IgD-negative memory B cell (primary cell): ENCODE measurements around the gene POLR1B. TPM values are rescaled to one million over a fixed set of nuclear protein-coding genes. Genes with fewer than 3 reads are reported as not detected.
"Not testable (repeated sequence)": the region's sequence is repeated elsewhere in the genome, so short reads cannot be mapped to it uniquely, and the experiment has no call there.

Experiments
- H3K27ac Mint-ChIP-seq, 3 donors: one replicate each; pipeline ENCODE4 v1.8.0; 2020 to 2022; ENCODE audit warnings: mild to moderate bottlenecking in 3 of 3, mixed read lengths in 3 of 3, moderate library complexity in 1 of 3
- H3K27me3 Mint-ChIP-seq: one replicate; pipeline ENCODE4 v1.8.0; 2021; ENCODE audit warnings: mixed read lengths
- H3K36me3 Mint-ChIP-seq: one replicate; pipeline ENCODE4 v1.8.0; 2020; ENCODE audit warnings: mild to moderate bottlenecking, mixed read lengths
- H3K4me1 Mint-ChIP-seq, 3 donors: one replicate each; pipeline ENCODE4 v1.8.0; 2020 to 2022; ENCODE audit warnings: mixed read lengths in 3 of 3, mild to moderate bottlenecking in 1 of 3
- H3K4me3 Mint-ChIP-seq, 4 donors: one replicate each; pipeline ENCODE4 v1.8.0; 2020 to 2022; ENCODE audit warnings: mild to moderate bottlenecking in 4 of 4, mixed read lengths in 4 of 4, moderate library complexity in 3 of 4
- H3K9me3 Mint-ChIP-seq, 3 donors: one replicate each; pipeline ENCODE4 v1.8.0; 2020 to 2021; ENCODE audit warnings: mixed read lengths in 3 of 3, mild to moderate bottlenecking in 1 of 3
- polyA plus RNA-seq: library from polyadenylated mRNA; unstranded; fragments of 300-500 nt; fragmentation: Illumina TruSeq; gene quantifications from one replicate; pipeline ENCODE4 v1.2.3, GENCODE V29; 2021

POLR1B gene
- polyA plus RNA-seq, 1 donor from 2014 or later = 18.5 TPM

DNA sequence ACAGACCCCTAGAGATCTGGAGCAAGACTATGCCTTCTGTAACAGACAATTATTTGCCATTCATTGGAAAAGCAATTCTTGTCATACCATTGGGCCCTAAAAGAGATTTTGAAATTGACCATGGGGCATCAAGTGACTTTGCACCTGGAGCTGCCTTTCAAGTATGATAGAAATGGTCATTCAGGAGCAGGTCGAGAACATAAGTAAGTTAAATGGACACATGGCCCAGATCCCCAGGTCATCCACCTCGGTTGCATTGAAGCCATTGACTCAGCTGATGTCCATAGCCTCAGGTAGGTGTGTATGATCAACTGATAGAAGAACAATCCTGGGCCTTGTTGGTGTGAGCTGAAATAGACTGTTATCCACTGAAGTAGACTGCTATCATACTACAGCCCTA, 61.5 kb downstream of the POLR1B start:
- Mint-ChIP-seq H3K4me1 (peaks cover 0 to 4% (median 4%) of the 10 kb centered on the region in 3 donors), H3K4me3 (no peak overlapping the region), H3K9me3 (no peaks in the 10 kb centered on the region)

DNA sequence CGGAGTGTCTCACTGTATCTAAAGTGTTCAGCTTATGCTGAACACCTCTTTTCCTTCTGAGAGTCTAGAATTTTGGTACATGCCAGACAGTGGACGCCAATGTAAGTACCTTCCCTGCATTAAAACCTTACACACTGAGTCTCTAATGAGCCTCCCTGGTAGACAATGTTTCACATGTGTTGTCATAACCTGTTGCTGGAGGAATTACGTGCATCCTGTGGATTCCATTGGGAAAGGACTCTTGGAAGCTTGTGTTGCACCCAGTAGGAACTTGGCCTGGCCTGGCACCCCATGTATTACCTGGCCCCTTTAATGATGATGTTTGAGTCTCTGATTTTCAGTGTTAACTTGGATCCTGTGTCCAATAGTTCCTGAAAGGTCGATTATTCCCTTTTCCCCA, 62.7 kb downstream of the POLR1B start:
- Mint-ChIP-seq H3K9me3 (no peaks in the 10 kb centered on the region), H3K4me3 (no peak overlapping the region)

More for the DNA sequence above, 61.5 kb downstream of the POLR1B start:
- Mint-ChIP-seq H3K27me3 (no peaks in the 10 kb centered on the region), H3K27ac (no peak overlapping the region), H3K36me3 (no peaks in the 10 kb centered on the region)

DNA sequence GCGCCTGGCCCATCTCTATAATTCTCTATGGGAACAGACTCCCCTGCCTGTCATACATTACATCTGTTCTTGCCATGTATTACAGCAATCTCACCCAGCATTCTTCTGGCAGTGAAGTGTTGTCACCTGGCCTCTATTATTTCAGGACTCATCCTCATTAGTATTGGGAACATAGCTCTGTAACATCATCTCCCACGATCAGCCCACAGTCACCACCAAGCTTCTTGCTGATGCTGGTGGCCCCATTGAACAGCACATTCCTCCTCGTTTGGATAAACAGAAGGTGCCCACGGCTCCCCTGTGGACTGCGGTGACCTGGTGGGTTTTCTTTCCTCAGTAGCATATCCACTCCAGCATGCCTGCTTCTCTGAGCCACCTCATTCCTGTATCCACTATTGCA, 63.7 kb downstream of the POLR1B start:
- Mint-ChIP-seq H3K4me3 (no peak overlapping the region), H3K4me1 (no peaks in the 10 kb centered on the region), H3K36me3 (no peaks in the 10 kb centered on the region), H3K27me3 (no peaks in the 10 kb centered on the region), H3K9me3 (no peaks in the 10 kb centered on the region), H3K27ac (no peak overlapping the region)

More for the DNA sequence above, 62.7 kb downstream of the POLR1B start:
- H3K27ac Mint-ChIP-seq = no peak overlapping the region
- H3K36me3 Mint-ChIP-seq = no peaks in the 10 kb centered on the region
- H3K4me1 Mint-ChIP-seq = peaks cover 0 to 2% (median 2%) of the 10 kb centered on the region in 3 donors
- H3K27me3 Mint-ChIP-seq = no peaks in the 10 kb centered on the region

DNA sequence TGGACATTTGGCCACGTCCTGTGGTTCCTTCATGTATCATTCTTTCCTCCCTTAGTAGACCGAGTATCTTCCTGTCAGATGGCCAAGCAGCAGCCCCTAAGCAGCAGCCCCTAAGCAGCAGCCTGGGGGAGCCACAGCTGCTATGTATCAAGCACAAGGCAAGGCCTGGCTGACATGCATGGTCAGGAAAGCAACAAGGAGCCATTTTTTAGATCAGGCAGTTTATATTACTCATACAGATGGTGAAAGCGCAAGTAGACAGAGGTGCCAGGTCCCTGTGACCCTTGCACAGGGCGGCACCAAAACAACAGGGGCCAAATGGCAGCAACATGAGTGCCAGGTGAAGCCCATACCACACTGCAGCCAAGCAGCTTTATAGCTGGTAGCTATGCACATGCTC, 64.3 kb downstream of the POLR1B start:
- Mint-ChIP-seq H3K36me3 (no peaks in the 10 kb centered on the region), H3K4me3 (no peak overlapping the region), H3K4me1 (no peaks in the 10 kb centered on the region), H3K9me3 (no peaks in the 10 kb centered on the region), H3K27me3 (peaks cover 3% of the 10 kb centered on the region), H3K27ac (no peak overlapping the region)

DNA sequence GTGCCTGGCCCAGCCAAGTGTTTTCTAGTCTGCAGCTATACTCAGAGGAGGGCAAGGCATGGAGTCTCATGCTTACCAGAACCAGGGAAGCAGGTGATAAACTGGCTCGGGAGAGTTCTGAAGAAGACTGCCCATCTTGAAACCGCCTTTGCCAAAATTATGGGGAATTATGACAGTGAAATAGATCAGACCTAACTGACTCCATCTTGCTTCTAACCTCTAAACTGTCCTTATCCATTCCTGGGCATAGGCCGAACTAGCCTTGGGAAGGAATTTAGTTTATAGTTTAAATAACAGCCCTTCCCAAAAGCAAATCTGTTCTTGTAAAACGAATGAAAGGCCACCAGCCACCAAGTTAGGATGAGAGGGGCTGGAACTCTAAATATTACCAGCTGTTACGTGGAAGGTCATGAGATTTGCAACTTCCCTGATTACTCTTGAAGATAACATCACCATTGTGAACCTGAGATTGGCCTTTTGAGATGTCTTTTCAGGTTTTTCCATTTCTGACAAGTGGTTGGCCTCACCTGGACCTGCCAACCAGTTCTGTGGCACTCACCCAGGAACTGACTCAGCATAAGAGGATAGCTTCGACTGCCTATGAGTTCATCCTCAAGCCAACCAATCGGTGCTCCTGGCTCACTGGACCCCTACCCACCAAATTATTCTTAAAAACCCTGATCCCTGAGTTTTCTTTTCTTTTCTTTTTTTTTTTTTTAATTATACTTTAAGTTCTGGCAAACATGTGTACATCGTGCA, 65.6 kb downstream of the POLR1B start:
- no peaks in the 10 kb centered on the region for H3K9me3 Mint-ChIP-seq

DNA sequence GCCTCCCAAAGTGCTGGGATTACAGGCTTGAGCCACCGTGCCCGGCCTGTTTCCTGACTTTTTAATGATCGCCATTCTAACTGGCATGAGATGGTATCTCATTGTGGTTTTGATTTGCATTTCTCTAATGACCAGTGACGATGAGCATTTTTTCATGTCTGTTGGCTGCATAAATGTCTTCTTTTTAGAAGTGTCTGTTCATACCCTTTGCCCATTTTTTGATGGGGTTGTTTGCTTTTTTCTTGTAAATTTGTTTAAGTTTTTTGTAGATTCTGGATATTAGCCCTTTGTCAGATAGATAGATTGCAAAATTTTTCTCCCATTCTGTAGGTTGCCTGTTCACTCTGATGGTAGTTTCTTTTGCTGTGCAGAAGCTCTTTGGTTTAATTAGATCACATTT, 67.1 kb downstream of the POLR1B start:
- not testable (repeated sequence) for H3K4me1 Mint-ChIP-seq, H3K9me3 Mint-ChIP-seq, H3K4me3 Mint-ChIP-seq, H3K27ac Mint-ChIP-seq, H3K36me3 Mint-ChIP-seq, H3K27me3 Mint-ChIP-seq

More for the DNA sequence above, 65.6 kb downstream of the POLR1B start:
- Mint-ChIP-seq H3K4me1 (no peaks in the 10 kb centered on the region), H3K27me3 (peaks cover 5% of the 10 kb centered on the region), H3K27ac (no peak overlapping the region), H3K4me3 (no peak overlapping the region), H3K36me3 (peaks cover 2% of the 10 kb centered on the region)

DNA sequence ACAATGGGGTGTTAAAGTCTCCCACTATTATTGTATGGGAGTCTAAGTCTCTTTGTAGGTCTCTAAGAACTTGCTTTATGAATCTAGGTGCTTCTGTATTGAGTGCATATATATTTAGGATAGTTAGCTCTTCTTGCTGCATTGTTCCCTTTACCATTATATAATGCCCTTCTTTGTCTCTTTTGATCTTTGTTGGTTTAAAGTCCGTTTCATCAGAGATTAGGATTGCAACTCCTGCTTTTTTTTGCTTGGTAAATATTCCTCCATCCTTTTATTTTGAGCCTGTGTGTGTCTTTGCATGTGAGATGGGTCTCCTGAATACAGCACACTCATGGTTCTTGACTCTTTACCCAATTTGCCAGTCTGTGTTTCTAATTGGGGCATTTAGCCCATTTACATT, 70.0 kb downstream of the POLR1B start:
- H3K4me1 Mint-ChIP-seq, H3K9me3 Mint-ChIP-seq, H3K4me3 Mint-ChIP-seq, H3K27me3 Mint-ChIP-seq, H3K27ac Mint-ChIP-seq, H3K36me3 Mint-ChIP-seq: not testable (repeated sequence)

DNA sequence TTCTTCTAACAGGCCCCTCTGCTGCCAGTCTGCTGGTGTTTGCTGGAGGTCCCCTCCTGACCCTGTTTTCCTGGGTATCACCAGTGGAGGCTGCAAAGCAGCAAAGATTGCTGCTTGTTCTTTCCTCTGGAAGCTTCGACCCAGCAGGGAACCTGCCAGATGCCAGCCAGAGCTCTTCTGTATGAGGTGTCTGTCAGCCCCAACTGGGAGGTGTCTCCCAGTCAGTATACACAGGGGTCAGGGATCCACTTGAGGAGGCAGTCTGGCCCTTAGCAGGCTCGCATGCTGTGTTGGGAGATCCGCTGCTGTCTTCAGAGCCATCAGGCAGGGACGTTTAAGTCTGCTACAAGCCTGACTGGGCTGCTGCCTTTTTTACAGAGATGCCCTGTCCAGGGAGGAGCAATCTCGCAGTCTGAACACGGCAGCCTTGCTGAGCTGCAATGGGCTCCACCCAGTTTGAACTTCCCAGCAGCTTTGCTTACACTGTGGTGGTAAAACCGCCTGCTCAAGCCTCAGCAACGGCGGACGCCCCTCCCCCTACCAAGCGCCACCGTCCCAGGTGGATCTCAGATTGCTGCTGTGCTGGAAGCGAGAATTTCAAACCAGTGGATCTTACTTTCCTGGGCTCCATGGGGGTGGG, 72.1 kb downstream of the POLR1B start:
- Mint-ChIP-seq H3K36me3 (peaks cover 6% of the 10 kb centered on the region), H3K4me1 (no peaks in the 10 kb centered on the region), H3K4me3 (no peak overlapping the region), H3K9me3 (no peaks in the 10 kb centered on the region), H3K27me3 (peaks cover 8% of the 10 kb centered on the region), H3K27ac (no peak overlapping the region)

DNA sequence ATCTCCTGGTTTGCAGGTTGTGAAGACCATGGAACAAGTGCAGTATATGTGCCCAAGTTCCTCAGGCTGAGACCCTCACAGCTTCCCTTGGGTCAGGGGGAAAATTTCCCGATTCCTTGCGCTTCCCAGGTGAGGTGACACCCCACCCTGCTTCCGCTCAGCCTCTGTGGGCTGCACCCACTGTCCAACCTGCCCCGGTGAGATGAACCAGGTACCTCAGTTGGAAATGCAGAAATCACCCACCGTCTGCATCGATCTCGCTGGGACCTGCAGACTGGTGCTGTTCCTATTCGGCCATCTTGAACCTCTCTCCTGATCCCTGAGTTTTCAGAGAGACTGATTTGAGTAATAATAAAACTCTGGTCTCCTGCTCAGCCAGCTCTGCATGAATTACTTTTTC, 72.8 kb downstream of the POLR1B start:
- no peak overlapping the region for H3K27ac Mint-ChIP-seq
- peaks cover 6% of the 10 kb centered on the region for H3K36me3 Mint-ChIP-seq
- no peaks in the 10 kb centered on the region for H3K9me3 Mint-ChIP-seq
- H3K4me1 Mint-ChIP-seq = no peaks in the 10 kb centered on the region
- H3K27me3 Mint-ChIP-seq = peaks cover 8% of the 10 kb centered on the region
- peak overlapping the region in 1 of 4 donors; percentile 39 for H3K4me3 Mint-ChIP-seq

DNA sequence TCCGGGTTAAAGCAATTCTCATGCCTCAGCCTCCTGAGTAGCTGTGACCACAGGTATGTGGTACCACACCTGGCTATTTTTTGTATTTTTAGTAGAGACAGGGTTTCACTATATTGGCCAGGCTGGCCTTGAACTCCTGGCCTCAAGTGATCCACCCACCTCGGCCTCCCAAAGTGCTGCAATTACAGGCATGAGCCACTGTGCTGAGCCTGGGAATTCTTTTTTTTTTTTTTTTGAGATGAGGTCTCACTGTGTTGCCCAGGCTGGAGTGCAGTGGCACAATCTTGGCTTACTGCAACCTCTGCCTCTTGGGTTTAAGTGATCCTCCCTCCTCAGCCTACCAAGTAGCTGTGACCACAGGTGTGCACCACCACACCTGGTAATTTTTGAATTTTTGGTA, 73.5 kb downstream of the POLR1B start:
- not testable (repeated sequence) for H3K4me3 Mint-ChIP-seq, H3K36me3 Mint-ChIP-seq, H3K27ac Mint-ChIP-seq, H3K4me1 Mint-ChIP-seq, H3K27me3 Mint-ChIP-seq, H3K9me3 Mint-ChIP-seq

DNA sequence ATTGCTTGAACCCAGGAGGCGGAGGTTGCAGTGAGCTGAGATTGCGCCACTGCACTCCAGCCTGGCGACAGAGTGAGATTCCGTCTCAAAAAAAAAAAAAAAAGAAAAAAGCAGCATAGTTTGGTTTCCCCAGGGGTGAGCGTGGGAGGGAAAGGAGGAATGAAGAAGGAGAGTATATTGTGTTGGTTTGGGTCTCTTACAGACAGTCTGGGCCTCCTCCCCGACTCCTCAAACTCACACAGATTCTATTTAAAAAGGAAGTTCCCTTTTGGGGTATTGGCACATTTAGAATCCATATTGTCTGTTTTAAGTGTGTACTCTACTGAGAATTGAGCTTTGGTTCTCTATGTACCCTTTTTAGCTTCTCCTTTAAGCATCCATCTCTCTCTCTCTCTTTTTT, 76.1 kb downstream of the POLR1B start:
- no peaks in the 10 kb centered on the region for H3K9me3 Mint-ChIP-seq

DNA sequence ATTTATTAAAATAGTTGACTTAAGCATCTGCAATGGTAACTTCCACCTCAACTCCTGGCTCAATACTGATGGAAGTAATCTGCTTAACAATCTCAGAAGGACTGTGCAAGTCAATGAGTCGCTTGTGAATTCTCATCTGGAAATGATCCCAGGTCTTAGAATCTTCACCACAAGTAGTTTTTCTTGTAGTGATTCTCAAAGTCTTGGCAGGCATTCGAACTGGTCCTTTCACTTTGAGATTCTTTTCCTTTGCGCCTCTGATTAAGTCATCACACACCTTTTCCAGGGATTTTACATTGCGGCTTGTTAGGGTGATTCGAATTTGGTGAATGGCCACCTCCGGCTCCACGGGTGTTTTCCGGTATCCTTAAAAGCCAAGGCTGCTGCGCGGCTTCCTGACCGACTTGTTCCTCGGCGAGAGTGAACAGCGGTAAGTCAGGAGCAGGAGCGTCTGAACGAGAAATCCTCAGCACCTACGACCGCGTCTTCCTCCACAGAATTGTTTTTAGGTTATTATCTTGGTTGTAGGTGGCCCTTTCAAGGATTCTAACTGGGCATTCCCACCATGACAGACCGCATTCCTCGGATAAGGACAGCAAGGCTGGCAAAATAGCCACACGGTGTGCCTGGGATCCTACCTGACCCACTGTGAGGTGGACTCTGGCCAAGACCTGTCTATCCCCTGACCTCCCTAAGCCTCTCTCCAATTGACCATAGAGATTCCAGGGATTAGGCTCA, 79.7 kb downstream of the POLR1B start:
- Mint-ChIP-seq H3K4me1 (peaks cover 10 to 16% (median 13%) of the 10 kb centered on the region in 3 donors), H3K4me3 (no peak overlapping the region), H3K36me3 (peaks cover 3% of the 10 kb centered on the region)

More for the DNA sequence above, 76.1 kb downstream of the POLR1B start:
- Mint-ChIP-seq H3K4me1 (no peaks in the 10 kb centered on the region), H3K4me3 (no peak overlapping the region), H3K36me3 (peaks cover 3% of the 10 kb centered on the region), H3K27ac (no peak overlapping the region), H3K27me3 (peaks cover 3% of the 10 kb centered on the region)

DNA sequence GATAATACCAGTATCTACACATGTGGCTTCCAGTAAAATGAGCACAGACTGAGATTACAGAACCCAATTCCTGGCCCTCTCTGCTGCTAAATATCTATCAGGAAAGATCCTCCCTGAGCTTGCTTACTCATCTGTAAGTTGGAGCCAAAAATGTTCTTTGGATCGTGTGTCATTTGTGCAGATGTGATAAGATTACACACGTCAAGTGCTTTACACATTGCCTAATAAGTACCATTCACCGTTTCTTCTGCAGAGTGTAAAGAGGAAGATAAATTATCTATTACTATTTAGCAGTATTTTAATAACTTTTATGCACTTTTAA, 80.2 kb downstream of the POLR1B start:
- Mint-ChIP-seq H3K9me3 (no peaks in the 10 kb centered on the region), H3K27ac (no peak overlapping the region), H3K27me3 (no peaks in the 10 kb centered on the region), H3K4me1 (peaks cover 10 to 16% (median 13%) of the 10 kb centered on the region in 3 donors), H3K4me3 (no peak overlapping the region), H3K36me3 (peaks cover 3% of the 10 kb centered on the region)

More for the DNA sequence above, 79.7 kb downstream of the POLR1B start:
- Mint-ChIP-seq H3K27me3 (no peaks in the 10 kb centered on the region), H3K9me3 (no peaks in the 10 kb centered on the region), H3K27ac (no peak overlapping the region)

DNA sequence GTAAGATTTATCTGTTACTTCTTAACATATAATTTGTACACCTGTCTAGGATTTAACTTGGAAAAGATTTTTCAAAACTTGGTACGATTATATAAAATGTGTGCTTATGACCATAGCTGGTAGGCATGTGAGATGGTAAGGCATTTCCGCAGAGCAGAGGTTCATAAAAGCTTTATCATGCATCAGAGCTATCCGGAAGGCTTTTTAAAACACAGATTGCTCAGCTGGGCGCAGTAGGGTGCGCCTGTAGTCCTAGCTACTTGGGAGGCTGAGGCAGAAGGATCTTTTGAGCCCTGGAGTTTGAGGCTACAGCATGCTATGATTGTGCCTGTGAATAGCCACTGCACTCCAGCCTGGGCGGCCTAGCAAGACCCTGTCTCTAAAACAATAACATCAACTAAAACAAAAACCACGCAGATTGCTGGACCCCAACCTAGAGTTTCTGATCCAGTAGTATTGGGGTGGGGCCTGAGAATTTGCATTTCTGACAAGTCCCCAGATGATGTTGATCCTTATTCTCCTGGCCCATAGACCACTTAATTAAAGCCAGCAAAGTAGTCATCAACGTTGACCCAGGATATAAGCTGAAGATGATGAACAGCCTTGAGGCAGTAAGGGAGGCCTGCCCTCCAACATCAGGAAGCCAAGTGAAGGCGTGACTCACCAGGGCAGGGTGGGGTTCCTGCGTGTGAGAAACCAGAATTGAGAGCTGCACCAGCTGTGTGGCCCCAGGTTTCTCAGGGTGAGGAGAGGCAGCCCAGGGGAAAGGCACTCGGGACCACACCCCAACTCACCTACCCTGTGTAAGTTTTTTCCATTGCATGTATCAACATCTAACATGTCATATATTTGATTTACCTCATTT, 81.9 kb downstream of the POLR1B start:
- Mint-ChIP-seq H3K27ac (peak overlapping the region in 1 of 3 donors; percentile 23), H3K9me3 (no peaks in the 10 kb centered on the region), H3K4me3 (peak overlapping the region in 1 of 4 donors; percentile 6), H3K36me3 (peaks cover 3% of the 10 kb centered on the region), H3K27me3 (no peaks in the 10 kb centered on the region), H3K4me1 (peaks cover 10 to 16% (median 13%) of the 10 kb centered on the region in 3 donors)
